Eye (tissue), 1 donor: Measurements from ENCODE around the gene GNPTG.

ENCODE experiments used
- DNase-seq: peaks from one replicate; pipeline ENCODE4 v3.0.0-alpha.2; 2015

The GNPTG gene

DNA sequence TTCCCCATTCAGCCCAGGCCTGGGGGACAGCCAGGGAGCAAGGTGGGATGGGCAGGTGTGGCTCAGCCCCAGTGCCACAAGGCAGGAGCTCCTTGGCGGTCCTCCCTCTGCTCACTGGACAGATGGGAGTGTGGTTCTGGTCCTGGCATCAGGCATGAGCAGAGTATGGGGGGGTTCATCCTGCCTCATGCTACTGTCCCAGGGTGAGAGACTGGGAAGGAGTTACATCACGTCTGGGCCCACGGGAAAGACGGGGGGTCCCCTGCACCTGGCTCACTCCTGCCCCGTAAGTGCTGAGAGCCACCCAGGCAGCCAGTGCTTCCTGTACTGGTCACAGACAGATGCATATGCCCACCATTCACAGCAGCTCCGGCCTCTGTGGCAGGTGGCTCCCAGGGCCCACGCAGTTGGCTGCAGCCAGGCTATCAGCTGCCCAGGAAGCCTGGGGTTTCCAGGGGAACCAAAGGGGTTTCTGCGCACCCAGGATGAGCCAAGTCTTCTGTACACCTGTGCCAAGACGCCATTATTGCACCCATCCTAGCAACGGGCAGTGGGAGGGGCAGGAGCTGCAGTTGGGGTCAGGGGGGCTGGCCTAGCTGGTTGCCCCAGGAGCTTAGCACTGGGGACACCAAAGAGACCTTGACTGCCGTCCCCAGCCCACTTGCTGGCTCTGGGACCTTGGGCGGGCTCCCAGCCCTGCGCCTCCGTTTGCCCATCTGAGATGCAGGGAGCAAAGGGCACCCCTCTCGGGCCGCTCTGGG is 16.3 kb upstream of the GNPTG start:
- DNase-seq = no peak

GRCh38 chr16:1335996-1336395 is 15.7 kb upstream of the GNPTG start:
- DNase-seq = peak; percentile 83

DNA sequence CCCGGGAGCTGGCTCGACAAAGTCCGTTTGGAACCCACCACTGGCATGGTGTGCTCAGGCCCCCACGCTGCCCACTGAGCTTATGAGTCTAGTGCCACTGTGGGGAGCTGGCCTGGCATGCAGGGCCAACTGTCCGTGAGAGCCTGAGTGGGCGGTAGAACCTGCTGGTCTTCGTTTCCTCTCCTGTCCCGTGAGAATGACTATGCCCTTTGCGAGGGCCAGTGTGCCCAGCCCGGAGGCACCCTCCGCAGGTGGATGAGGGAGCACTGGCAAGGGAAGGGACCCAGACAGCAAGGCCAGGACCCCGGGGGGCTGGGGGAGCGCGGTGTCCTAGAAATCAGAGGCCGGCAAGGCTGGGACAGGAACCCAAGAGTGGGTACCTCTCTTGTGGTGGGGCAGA is 15.1 kb upstream of the GNPTG start:
- no peak for DNase-seq

GRCh38 chr16:1337486-1337885 is 14.2 kb upstream of the GNPTG start:
- peak; percentile 75 for DNase-seq

GRCh38 chr16:1338119-1338730 is 13.5 kb upstream of the GNPTG start:
- DNase-seq = no peak

DNA sequence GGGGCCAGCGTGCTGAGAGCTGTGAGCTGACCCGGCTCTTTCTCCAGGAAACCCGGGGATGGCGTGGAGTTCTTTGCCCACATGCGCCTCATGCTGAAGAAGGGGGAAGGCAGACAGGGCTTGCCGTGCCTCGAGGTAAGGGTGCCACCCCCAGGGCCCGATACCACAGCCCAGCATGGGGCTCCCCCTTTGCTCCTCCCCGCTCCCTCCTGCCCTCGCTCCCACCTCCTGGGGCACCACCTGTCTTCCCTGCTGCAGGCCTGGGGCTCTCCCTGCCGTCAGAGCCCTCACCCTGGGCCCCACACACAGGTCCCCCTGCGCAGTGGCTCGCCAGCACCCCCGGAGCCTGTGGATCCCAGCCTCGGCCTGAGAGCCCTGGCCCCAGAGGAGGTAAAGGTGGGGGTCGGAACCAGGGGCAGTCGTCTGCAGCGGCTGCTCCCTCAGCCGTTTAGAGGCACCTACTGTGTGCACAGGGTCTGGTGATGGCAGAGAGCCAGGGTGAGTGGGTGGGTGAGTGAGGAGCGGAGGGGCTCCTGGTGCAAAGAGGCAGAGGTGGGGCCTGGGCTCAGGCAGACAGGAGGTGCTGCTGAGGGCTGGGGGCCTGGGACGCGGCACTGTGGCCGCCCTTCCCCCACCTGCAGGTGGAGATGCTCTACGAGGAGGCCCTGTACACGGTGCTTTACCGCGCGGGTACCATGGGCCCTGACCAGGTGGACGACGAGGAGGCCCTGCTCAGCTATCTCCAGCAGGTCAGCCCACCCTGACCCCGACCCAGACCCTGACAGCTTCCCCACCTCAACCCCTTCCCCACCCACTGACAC is 12.7 kb upstream of the GNPTG start:
- no peak for DNase-seq

GRCh38 chr16:1340730-1341494 is 10.8 kb upstream of the GNPTG start:
- DNase-seq = no peak

DNA sequence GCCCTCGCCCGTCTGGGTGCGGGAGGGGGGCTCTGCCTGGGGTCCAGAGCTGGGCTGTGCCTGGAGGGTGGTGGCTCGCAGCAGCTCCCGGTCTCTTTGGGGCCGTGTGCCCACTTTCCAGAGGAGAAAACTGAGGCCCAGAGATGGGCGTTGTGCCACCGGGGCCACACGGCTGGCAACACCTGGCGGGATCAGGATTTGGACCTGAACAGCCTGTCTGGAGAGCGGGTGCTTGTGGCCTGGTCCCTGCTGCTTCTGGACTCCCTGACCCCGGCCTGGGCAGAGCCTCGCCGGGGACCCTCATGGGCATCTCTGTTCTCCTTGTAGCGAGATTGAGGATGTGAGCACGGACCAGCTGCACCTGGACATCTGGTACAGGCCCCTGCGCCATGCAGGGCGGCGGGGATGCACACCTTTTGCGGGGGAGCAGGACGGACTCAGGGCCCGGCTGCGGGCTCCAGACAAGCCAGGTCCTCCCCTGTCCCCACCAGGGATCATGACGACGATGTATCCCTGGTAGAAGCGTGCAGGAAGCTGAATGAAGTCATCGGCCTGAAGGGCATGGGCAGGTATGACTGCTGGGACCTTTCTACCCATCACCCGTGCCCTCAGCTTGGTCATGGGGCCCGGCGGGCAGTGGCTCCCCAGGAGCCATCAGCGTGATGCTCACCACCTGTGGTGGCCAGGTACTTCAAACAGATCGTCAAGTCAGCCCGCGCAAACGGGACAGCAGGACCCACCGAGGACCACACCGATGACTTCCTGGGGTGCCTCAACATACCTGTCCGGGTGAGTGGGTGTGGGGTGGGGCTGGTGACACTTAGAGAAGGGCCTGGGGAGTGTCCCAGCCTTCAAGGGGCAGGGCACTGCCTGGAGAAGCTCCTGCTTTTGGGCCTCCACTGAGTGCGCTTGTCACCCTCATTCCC is 10.0 kb upstream of the GNPTG start:
- no peak for DNase-seq

DNA sequence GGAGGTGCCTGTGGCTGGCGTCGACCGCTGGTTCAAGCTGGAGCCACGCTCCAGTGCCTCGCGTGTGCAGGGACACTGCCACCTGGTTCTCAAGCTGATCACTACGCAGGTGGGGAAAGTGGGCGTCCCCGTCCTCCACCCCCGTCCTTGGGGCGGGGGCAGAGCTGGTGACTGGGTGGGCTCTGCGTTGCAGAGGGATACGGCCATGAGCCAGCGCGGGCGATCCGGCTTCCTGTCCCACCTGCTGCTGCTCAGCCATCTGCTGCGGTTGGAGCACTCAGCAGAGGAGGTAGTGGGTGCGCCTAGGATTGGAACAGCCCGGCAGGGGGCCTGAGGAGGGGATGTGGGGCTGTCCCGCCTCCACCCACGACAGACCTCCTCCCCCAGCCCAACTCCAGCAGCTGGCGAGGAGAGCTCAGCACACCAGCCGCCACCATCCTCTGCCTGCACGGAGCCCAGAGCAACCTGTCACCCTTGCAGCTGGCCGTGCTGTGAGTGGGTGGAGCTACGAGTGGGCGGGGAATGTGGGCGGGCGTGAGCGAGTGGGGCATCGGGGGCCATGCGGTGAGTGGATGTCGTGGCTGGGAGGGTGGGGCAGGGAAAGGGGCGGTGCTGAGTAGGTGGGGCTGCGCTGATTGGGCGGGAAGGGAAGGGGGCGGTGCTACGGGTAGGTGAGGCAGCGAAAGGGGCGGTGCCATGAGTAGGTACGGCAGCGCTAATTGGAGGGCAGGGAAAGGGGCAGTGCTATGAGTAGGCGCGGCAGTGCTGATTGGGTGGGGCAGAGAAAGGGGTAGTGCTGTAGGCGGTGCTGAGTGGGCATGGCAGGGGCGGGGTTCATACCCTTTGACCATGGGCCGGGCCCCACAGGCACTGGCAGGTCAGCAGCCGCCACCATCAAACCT is 9.0 kb upstream of the GNPTG start:
- peak; percentile 97 for DNase-seq

DNA sequence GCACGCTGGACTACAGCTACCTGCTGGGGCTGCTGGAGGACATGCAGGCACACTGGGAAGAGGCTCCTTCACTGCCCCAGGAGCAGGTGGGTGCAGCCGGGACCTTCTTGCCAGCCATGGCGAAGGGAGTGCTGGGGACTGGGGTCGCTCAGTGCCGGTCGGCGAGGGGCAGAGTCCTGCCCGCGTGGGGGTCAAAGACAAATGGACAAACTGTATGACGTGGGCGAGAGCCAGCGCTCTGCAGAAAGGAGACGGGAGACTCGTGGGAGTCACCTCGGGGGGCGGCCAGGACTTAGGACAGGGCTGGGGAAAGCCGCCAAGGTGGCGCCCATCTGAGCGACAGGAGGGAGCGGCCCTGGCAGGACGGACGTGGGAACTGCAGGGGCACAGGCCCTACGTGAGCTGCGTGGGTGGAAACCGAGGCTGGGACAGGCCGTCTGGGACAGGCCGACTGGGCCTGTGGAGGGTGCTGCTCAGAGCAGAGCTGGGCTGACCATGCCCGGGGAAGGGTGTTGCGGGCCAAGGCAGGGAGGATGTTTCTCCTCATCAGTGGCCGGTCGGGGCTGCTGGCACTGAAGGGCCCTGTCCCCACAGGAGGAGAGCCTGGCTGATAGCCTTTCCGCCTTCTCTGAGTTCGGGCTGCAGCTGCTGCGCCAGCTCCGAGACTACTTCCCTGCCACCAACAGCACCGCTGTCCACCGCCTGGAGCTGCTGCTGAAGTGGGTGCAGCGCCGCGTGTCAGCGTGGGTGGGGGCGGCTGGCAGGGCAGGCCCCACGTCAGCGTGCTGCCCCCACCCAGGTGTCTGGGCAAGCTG is 8.1 kb upstream of the GNPTG start:
- DNase-seq = no peak

- DNase-seq = no peak
Observed at GRCh38 chr16:1344499-1344898, 7.2 kb upstream of the GNPTG start.

- no peak for DNase-seq
Observed at GRCh38 chr16:1345087-1345486, 6.6 kb upstream of the GNPTG start.

- no peak for DNase-seq
Observed at GRCh38 chr16:1345651-1346421, 5.9 kb upstream of the GNPTG start.

GRCh38 chr16:1346422-1347285 is 5.1 kb upstream of the GNPTG start:
- DNase-seq = no peak

GRCh38 chr16:1347286-1347855 is 4.4 kb upstream of the GNPTG start:
- DNase-seq = no peak

- DNase-seq = no peak
Observed at GRCh38 chr16:1347962-1348361, 3.8 kb upstream of the GNPTG start.

- no peak for DNase-seq
Observed at GRCh38 chr16:1348441-1348840, 3.3 kb upstream of the GNPTG start.

DNA sequence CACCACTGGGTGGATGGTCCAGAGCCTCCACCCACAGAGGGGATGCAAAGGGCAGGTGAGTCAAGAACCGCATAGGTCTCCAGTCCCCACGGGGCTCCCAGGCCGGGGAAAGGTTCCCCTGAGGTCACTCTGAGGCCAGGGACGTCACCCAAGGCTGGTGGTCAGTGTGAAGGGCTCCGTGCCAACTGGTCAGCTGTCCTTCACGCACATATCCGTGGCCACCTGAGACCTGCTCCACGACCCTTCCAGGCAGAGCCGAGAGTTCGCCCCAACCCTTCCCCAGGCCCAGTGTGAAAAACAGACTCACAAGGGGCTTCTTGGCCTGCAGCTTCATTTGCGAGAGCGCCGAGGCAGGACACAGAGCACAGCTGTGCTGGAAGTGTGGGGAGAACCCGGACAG is 2.8 kb upstream of the GNPTG start:
- DNase-seq = no peak
